Astrocyte (in vitro differentiated cells and primary cell): Measurements from ENCODE around the gene MSI1.

Experiments
- EZH2 ChIP-seq: IDR thresholded peaks from 2 replicates; pipeline ENCODE4 v1.6.1; 2012; ENCODE audit warnings: mild to moderate bottlenecking, low read length, inconsistent platforms; ENCODE audit not compliant: insufficient read depth
- TF ChIP-seq, protein P1 (sequence below): IDR thresholded peaks from 2 replicates; pipeline ENCODE4 v1.5.1; 2011; ENCODE audit warnings: low read depth, mild to moderate bottlenecking, inconsistent platforms, low read length, moderate library complexity; ENCODE audit not compliant: insufficient read depth

DNA sequence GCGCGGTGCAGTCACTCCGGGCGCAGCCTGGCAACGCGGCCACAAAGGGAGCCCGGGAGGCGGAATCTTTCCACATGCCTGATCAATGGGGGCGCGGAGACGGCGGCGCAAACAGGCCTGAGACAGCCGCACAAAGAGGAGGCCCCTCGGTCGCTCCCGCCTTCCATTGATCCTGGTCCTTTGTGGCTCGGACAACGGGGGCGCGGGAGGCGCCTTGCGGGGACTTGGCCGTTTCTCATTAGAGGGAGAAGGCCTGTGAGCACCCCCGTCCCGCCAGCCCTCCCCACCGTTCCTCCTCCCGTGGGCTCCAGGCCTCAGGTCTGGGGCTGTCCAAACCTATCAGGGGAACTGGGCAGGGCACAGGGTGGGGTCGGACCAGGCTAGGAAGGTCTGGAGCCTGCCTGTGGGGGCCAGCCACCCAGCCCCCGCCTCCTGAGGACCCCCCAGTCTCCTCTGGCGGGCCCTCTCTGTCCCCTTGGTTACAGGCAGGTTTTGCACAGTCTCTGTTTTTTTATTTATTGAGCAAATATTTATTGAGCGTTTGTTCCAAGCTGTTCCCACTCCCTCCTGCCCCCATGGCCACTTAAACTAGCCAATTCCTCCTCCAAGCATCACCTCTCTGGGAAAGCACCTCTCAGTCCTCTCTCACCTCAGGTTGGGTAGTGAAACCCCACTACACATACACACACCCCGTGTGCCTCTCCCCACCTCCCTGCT is 29.0 kb upstream of the MSI1 start:
- TF ChIP-seq, protein P1, sequence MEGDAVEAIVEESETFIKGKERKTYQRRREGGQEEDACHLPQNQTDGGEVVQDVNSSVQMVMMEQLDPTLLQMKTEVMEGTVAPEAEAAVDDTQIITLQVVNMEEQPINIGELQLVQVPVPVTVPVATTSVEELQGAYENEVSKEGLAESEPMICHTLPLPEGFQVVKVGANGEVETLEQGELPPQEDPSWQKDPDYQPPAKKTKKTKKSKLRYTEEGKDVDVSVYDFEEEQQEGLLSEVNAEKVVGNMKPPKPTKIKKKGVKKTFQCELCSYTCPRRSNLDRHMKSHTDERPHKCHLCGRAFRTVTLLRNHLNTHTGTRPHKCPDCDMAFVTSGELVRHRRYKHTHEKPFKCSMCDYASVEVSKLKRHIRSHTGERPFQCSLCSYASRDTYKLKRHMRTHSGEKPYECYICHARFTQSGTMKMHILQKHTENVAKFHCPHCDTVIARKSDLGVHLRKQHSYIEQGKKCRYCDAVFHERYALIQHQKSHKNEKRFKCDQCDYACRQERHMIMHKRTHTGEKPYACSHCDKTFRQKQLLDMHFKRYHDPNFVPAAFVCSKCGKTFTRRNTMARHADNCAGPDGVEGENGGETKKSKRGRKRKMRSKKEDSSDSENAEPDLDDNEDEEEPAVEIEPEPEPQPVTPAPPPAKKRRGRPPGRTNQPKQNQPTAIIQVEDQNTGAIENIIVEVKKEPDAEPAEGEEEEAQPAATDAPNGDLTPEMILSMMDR, result no peak
- no peak for TF ChIP-seq EZH2
